Measurements from ENCODE around the gene CRBN.

The CRBN gene

DNA sequence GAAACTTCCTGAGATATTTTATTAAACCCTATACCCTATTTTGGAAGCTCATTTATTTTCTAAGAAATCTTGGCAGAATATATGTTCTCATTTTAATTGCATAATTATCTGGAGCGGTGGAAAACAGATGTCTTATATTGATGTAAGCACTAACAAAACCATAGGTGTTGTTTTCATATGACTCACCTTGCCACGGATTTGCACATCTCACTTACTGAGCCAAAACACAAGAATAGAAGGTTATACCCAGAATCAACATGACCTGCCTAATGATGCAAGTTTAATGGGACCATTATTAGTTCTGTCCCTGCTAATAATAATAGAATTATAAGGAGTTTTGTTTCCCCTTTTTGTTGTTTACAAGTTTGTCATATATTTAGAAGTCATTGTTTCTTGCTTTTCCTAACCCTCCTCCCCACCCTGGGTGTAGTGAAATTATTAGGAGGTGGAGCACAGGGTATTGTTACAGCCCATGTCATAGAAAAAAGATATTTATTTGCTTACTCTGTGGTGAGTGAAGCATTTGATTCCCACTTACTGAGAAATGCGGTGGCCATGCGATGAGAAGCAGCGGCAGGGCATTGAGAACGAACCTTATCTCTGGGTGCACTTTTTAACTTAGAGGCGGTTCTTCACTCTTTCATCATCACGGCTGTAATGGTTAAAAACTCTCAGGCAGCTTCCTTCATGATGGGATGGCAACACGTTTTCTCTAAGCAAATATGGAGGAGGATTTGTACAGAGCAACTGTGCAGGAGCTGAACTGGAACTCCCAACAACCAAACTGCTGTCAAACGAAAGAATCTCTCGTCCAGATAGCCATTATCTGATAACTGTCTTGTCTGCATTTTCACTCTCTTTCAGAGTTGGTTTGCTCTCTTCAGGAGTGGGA lies 69.8 kb downstream of the CRBN start:
- no peak for DNase-seq

DNA sequence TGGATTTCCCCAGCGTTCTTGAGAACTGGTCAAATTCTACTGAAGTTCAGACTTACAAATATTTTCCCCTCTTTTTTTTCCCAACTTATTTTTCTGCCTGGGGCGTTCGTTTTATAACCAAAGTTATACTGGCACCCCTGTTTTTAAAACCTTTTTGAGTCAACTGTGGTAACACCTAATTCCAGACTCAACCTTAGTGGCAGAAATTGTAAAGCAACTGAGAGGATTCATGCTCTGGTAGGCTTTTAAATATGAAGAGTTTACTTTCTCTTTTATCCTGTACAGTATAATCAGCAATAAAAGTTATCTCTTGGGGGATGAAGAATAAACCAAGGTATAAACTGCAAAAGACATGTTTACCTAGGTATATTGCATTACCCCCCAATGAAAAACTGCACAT lies 71.6 kb downstream of the CRBN start:
- no peak for DNase-seq

DNA sequence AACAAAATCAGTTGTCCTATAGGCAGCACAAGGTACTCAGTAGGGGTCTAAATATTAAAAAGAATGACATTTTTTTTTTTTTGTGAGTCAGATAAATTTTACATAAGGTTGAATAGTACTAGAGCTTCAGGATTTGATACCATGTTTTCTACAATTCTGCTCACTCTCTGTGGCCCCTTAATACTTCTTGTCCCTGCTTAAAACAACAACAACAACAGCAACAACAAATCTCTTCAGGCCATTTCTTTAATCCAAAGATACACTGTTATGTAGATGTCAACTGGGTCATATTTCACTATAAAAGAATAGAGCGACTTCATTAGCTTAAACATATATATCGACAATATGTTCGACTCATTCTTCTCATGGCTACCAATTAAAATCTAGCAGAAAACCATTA lies 72.3 kb downstream of the CRBN start:
- DNase-seq = no peak

DNA sequence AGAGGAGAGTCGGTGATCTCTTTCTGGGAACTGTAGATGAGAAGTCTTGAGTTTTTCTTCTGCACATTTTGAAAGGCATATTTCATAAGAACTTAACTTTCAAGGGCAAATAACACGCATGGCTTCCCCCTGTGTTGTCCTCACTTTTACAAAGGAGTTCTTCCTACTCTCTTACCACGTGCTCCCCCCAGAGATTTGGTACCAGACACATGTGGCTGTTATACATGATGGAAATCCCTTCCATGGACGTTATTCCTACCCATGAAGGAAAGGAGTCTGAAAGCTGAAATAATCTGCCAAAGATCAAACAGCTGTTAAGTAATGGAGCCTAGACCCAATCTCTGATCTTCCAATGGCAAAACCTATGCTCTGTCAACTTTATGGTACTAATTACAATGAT lies 73.7 kb downstream of the CRBN start:
- DNase-seq = no peak

DNA sequence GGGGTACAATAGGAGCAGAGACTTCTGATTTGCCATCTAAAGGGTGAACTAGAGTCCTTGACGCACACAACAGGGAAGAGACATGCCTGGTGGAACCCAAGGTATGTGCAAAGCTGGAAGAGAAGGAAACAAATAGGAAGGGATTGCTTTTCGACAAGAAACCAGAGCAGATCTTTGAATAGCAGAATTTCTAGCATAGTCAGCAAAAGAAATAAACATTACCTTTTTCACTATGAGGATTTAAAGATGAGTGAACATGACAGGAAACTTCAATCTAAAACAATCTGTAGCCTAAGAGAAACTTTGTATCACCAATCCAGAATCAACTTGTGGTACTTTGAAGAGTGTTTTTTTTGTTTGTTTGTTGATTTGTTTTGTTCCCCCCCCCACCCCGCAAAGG lies 74.2 kb downstream of the CRBN start:
- no peak for DNase-seq

DNA sequence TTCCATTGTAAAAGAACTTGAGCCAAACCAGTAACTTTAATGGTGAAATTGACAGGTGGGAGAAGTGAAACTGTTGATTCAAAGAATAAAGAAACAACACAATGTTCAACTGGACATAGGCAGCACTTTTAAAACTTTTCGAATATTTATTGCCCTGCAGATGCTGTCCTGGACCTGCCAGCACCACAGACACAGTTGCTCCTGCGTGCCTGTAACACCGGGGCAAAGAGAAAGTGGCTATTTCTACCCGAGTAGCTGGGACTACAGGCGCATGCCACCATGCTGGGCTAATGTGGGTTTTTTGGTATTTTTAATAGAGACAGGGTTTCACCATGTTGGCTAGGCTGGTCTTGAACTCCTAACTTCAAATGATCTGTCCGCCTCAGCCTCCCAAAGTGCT lies 76.7 kb downstream of the CRBN start:
- DNase-seq = no peak

DNA sequence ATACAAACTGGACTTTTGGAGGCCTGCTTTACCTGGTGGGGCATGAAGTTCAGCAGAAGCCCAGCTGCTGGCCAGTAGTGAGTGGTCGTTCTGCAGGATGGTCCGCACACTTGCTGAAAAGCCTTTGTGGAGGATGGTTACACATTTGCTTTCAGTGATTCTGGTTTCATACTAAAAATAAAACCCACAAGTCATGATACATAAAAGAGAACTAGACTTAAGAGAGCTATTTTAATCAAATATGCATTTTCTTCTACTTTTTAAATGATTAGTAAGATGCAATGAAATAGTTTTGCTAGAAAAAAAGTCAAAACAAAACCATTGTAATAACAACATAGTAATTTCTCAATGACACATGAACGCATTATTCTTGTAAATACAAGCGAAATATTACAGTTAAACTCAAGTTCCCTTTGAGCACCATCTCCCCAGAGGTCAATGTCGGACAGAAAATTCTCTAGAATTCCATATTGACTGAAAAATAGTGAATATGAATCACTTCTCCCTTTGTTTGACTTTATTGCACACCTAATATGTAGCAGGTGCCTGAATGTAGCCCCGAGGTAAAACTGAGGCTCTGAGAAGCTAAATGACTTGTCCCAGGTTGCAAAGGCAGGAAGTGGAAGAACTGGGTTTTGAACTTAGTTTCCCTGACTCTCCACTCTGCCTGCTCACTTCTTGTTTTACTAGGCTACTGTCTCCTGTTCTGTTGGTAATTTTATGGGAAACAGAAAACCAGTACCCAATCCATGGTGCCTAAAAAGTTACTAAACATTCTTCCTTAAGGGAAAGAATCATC lies 77.6 kb downstream of the CRBN start:
- DNase-seq = no peak

Data from COR-L47 (cell line).